GM21515 (cell line): ENCODE data around the gene PTH2R.
"Not testable (repeated sequence)": the region's sequence is repeated elsewhere in the genome, so short reads cannot be mapped to it uniquely, and the experiment has no call there.

Experiments used
- ATAC-seq: cut with Tn5 transposase; IDR thresholded peaks from one replicate; pipeline ENCODE4 v1.9.1; 2021; ENCODE audit not compliant: unreplicated experiment

The PTH2R gene, protein sequence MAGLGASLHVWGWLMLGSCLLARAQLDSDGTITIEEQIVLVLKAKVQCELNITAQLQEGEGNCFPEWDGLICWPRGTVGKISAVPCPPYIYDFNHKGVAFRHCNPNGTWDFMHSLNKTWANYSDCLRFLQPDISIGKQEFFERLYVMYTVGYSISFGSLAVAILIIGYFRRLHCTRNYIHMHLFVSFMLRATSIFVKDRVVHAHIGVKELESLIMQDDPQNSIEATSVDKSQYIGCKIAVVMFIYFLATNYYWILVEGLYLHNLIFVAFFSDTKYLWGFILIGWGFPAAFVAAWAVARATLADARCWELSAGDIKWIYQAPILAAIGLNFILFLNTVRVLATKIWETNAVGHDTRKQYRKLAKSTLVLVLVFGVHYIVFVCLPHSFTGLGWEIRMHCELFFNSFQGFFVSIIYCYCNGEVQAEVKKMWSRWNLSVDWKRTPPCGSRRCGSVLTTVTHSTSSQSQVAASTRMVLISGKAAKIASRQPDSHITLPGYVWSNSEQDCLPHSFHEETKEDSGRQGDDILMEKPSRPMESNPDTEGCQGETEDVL

DNA sequence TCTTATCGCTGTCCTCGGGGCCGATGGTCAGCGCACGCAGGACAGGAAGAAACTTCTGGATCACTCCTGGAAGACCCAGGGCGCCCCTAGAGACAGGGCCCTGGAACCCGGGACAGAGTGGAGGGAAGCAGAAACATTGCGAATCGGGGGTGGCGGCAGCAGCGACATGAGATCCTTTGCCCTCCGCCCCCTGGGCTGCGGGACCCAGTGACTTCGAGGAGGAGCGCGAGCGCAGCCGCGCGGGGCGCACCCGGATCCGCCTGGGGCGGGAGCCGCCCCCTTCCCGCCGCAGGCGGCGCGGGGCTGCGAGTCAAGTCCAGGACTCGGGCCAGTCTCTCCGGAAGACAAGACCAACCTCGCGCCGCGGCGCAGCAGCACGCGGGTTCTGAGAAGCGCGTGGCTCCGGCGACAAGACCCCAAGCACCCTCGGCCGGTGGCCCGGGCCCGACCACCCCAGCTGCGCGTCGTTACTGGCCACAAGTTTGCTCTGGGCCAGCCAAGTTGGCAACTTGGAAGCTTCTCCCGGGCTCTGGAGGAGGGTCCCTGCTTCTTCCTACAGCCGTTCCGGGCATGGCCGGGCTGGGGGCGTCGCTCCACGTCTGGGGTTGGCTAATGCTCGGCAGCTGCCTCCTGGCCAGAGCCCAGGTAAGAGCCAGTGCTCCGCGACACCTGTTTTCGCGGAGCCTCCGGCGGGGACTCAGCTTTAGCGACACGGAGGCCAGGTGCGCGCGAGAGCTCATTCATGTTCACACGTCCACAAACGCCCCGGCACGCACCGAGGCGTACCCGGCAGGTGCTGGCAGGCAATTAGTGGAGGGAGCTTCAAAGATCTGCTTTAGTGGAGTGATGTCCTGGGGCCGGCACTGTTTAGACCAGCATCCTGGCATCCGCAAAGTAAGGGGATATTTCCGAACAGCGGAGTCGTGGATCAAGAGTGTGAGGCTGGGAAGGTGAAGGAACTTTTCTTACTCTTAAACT lies at the start of gene PTH2R:
TSS of gene PTH2R (plus strand) at position 319 of the 978 bp plus-strand sequence. CDS start at position 571, 252 bp downstream.
- no peak for ATAC-seq

- ATAC-seq: no peak
Measured at GRCh38 chr2:208356846-208357574, 49.6 kb upstream of the PTH2R start.

- no peak for ATAC-seq
Measured at GRCh38 chr2:208358758-208359631, 47.6 kb upstream of the PTH2R start.

- ATAC-seq: no peak
Measured at GRCh38 chr2:208359632-208359986, 47.0 kb upstream of the PTH2R start.

DNA sequence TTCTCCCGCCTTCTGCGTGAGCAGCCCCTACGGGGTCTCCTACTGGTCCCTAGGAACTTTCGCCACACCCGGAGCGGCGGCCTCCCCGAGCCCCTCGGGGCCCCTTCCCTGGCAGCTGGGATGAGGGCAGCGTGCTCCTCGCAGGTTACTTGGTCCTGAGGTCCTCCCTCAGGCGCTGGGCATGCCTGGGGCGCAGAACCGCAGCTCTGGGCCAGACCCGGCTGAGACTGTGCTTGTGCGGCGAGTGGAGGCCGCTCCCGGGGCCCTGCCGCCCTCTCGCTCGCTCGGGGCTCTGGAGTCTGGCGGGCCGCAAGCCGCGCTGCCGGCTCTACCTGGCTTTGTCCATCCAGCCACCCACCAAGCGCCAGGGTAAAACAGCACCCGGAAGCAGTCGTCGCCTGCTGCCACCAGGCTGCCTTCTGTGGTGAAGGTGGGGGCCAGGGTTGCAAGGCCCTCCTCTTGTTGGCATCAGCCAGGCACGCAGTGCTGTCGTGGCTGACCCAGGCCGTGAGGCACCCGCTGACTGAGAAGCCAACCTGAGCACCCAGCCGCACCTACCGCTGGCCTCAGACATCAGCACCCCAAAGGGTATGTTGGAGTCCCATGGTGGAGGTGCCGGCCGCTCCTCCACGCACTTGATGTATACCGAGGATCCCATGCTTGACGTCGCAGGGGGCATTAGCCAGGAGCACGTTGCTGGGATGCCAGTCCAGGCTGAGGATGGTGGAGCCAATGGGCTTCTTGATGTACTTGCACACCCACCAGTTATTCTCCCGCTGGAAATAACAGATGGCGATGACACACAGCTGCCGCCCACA lies 46.1 kb upstream of the PTH2R start:
- no peak for ATAC-seq

DNA sequence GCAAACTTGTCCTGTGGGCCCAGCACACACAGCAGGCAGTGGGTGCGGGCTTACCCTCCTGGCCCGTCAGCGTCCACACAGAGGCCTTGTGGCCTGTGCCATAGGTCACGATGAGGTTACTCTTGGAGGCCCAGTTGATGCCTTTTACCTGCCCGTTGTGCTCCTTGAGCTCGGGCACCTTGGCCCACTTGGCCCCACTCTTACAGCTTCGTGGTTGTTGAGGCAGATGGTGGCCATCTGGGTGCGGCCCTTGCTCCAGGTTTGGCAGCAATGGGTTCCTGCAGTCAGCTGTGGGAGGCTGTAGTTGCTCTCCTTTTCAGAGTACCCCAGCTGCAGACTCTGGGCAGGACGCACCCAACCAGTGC lies 45.5 kb upstream of the PTH2R start:
- ATAC-seq: no peak

DNA sequence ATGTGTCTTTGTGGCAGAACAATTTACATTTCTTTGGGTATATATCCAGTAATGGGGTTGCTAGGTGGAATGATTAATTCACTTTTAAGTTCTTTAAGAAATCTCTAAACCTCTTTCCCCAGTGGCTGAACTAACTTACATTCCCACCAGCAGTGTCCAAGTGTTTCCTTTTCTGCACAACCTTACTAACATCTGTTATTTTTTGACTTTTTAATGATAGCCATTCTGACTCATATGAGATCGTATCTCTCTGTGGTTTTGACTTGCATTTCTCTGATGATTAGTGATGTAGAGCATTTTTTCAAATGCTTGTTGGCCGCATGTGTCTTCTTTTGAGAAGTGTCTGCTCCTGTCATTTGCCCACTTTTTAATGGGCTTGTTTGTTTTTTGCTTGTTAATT lies 43.1 kb upstream of the PTH2R start:
- peak; percentile 58 for ATAC-seq

DNA sequence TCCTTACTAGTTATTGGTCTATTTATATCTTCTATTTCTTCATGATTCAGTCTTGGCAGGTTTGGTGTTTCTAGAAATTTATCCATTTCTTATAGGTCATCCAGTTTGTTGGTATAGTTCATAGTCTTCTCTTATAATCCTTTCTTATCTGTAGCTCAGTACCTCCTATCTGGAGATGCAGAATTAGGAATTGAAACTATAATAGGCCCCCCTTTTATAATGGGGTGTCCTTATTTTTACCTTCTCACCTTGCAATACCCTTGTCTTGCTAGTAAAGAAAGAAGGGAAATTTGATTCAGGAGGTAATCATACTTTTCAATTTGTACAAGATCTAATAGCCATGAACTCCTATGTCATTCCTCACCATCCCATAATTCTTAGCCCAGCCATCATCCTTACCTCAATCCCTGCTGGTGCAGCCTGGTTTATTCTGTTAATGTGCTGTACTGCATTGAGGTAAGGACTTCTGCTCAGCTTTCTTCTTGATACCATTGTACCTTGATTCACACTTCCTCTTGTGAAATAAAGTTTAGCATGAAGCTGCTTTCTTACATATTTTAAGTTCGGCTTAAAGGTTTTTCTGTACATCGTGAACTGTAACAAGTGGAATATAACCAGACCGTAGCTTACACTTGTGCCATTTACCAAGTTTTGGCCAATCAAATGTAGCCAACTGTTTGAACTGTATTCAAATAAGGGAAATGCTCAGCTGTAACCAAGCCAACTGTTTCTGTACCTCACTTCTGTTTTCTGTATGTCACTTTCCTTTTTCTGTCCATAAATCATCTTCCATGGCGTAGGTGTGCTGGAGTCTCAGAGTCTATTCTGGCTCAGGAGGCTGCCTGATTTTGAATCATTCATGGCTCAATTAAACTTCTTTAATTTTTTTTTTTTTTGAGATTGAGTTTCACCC lies 40.1 kb upstream of the PTH2R start:
- ATAC-seq: peak; percentile 54

- no peak for ATAC-seq
Measured at GRCh38 chr2:208369091-208369490, 37.5 kb upstream of the PTH2R start.

GRCh38 chr2:208370881-208371633 lies 35.5 kb upstream of the PTH2R start:
- no peak for ATAC-seq

DNA sequence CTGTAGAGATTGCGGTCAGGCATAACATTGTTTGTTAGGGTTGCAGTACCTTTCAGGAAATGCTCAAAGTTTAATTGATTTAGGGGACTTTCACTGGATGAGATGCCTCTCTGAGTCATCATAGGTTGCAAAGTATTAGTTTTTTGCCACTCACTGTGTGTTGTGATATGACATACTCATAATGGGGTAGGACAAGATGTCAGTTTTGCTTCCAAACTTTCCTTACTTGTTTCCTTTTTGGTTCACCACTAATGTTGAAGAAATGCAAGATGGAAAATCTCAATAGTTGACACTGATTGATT lies 35.0 kb upstream of the PTH2R start:
- no peak for ATAC-seq

DNA sequence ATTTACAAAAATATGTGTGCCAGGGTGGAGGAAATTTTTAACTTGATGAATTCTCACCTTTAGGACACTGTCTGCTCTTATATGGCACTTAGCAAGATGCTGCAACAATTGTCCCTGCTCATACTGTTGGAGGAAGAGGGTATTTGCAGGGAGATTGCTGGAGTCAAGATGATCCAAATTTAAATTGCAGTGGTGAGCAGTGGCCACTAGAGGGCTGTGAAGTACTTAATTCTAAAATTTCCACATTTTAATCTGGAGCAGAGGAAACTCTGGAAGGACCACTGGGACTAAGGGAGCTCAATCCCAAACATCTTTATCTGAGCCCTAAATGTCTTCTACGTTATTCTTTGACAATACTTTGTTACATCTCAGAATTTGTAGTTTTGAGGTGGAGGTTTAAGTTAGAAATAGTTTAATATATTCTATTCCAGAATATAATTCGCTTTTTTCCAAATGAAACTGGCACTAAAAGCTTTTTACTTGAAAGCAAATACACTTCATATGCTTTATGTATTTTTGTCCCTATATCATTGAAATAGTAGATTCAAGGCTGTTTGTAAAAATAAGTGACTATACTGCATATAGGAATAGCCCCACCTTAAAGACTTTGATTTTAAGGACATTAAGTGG lies 33.0 kb upstream of the PTH2R start:
- peak; percentile 60 for ATAC-seq

DNA sequence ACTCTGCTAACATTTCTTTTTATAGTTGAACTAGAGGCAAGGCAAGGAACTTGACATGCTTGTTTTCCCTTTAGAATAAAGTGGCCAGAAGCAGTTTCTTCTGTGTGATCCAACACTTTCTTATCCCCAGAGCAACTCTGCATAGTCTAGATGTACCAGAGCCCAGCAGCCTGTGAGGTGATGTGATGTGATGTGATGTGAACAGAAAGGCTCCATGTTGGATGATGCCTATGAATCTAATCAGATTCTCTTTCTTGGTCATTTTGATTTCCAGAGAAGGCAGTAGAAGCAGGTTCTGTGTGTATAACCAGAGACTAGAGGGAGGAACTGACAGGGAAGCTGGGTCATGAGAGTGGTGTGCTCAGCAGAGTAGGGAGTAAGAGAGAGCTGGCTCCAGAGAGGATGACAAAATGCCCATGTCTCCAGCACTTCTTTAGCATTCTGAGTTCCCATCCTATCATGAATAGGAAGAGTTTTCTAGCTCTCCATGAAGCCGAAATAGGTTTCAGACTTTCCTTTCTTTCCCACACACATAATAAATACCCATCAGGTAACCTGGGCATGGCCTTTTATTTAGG lies 31.0 kb upstream of the PTH2R start:
- ATAC-seq: no peak

DNA sequence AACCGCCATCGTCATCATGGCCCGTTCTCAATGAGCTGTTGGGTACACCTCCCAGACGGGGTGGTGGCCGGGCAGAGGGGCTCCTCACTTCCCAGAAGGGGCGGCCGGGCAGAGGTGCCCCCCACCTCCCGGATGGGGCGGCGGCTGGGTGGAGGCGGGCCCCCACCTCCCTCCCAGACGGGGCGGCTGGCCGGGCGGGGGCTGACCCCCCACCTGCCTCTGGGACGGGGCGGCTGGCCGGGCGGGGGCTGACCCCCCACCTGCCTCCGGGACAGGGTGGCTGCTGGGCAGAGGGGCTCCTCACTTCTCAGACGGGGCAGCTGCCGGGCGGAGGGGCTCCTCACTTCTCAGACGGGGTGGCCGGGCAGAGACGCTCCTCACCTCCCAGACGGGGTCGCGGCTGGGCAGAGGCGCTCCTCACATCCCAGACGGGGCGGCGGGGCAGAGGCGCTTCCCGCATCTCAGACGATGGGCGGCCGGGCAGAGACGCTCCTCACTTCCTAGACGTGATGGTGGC lies 29.2 kb upstream of the PTH2R start:
- not testable (repeated sequence) for ATAC-seq

DNA sequence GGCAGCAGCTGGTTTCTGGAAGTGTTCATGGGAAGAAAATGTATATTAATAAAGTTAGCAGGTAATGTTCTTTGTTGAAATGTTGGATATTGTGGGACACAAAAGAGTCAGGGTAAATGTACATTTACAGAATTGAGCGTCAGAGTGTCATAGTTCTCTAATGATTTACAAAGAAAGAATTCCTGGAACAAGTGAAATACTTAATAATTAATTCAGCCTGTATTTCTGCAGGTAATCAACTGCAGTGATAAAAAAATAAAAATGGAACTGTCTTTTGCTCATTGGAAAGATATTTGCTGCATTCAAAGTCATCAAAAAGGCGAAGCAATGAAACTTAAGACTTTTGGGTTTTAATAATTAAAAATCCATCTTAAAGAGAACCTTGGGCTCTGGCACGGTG lies 27.4 kb upstream of the PTH2R start:
- ATAC-seq: no peak

GRCh38 chr2:208384637-208385036 lies 22.0 kb upstream of the PTH2R start:
- ATAC-seq: no peak

DNA sequence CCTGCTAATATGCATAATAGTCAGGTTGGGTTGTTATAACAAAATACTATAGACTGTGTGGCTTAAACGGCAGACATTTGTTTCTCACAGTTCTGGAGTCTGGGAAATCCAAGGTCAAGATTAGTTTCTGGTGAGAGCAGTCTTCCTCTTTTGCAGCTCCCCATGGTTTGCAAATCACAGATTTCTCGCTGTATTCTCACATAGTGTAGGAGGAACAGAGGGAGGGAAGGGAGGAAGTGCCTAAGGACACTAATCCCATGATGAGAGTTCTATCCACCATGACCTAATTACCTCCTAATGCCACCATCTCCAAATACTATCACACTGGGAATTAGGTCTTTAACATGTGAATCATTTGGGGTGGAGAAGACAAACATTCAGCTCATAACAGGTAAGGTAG lies 20.1 kb upstream of the PTH2R start:
- no peak for ATAC-seq
